ENCODE data around the gene PPP1R12C.

Gene PPP1R12C

GRCh38 chr19:55041627-55042343 lies 75.7 kb downstream of the PPP1R12C start:
- DNase-seq, result peak; percentile 6

DNA sequence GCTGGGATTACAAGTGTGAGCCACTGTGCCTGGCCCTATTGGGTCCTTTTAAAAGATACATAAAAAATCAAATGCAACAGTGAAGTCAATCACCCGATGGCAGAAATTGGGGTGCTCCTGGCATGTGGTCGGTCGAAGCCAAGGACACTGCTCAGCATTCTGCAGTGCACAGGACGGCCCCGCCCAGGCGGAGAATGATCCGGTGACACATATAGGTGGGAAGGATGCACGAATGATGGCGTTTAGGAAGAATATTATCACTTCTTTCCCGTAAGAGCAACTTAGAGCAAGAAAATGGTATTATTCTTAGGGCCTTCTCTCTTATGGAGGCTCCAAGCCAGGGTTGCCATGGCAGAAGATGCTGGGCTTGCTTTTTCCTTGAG lies 76.2 kb downstream of the PPP1R12C start:
- no peak for DNase-seq

Measured in stimulated activated naive CD4-positive, alpha-beta T cell treated with Interleukin-2 at 50 U/mL for 16 hours (primary cell).